B cell (primary cell): Measurements from ENCODE around the gene GPR146. TPM values are rescaled to one million over a fixed set of nuclear protein-coding genes. Genes with fewer than 3 reads are reported as not detected.

Experiments used
- ATAC-seq: fragments of 200-7000 bp; cut with Tn5 transposase; one replicate; pipeline ENCODE4 v1.10.0; 2021; ENCODE audit warnings: low read depth, mild to moderate bottlenecking, moderate number of reproducible peaks, moderate library complexity
- CTCF ChIA-PET: fragments of 350-600 bp; sonication (Branson Sonifier 250); formaldehyde crosslinking; loops from one replicate; lab custom pipeline; 2021; ENCODE audit warnings: antibody characterized with exemption, inconsistent platforms; lab: Charles Lee
- POLR2A ChIA-PET: fragments of 350-600 bp; sonication (Branson Sonifier 250); formaldehyde crosslinking; loops from one replicate; lab custom pipeline; 2021; ENCODE audit warnings: antibody characterized with exemption; lab: Charles Lee
- DNase-seq: peaks from one replicate; pipeline ENCODE4 v3.0.0; 2013
- H2AFZ ChIP-seq: 2 replicates; pipeline ENCODE4 v1.6.1; 2012; ENCODE audit warnings: mild to moderate bottlenecking, low read depth, low read length; ENCODE audit not compliant: insufficient read depth, poor library complexity, severe bottlenecking
- H3K27ac ChIP-seq, 2 donors: 1 replicate in 1 of 2; 2 replicates in 1 of 2; pipeline ENCODE4 v1.5.1; 2012 to 2013; ENCODE audit warnings: low read length in 2 of 2, mild to moderate bottlenecking in 2 of 2, moderate library complexity in 1 of 2
- H3K27me3 ChIP-seq, 4 experiments: fragments of 200-600 bp in 1 of 4; sonication (generic) in 1 of 4; replicated peaks in 1 of 4; 1 replicate in 2 of 4; 2 replicates in 2 of 4; pipeline versions ENCODE4 v1.6.1 to v1.7.0; 2013 to 2016; ENCODE audit warnings: low read length in 3 of 4, mild to moderate bottlenecking in 2 of 4, mixed read lengths in 1 of 4, moderate library complexity in 1 of 4; ENCODE audit not compliant: insufficient read depth in 4 of 4, control insufficient read depth in 3 of 4; ENCODE audit errors: control extremely low read depth in 1 of 4
- H3K36me3 ChIP-seq, 2 experiments: replicated peaks in 1 of 2; 1 replicate in 1 of 2; 2 replicates in 1 of 2; pipeline versions ENCODE4 v1.6.1 to v1.7.1; 2013; ENCODE audit warnings: low read length in 1 of 2; ENCODE audit not compliant: insufficient read depth in 2 of 2, control insufficient read depth in 1 of 2; ENCODE audit errors: control extremely low read depth in 1 of 2, extremely low read depth in 1 of 2
- H3K4me1 ChIP-seq, 2 donors: fragments of 200-600 bp in 1 of 2; sonication (generic) in 1 of 2; 1 replicate in 1 of 2; 2 replicates in 1 of 2; pipeline versions ENCODE4 v1.5.1 to v1.6.1; 2013 to 2017; ENCODE audit warnings: low read length in 2 of 2; ENCODE audit not compliant: control insufficient read depth in 2 of 2, insufficient read depth in 2 of 2
- H3K4me2 ChIP-seq: replicated peaks from 2 replicates; pipeline ENCODE3; 2012; ENCODE audit warnings: mild to moderate bottlenecking, low read depth, low read length; ENCODE audit not compliant: poor library complexity, severe bottlenecking
- H3K4me3 ChIP-seq, 5 experiments: fragments of 200-600 bp in 1 of 5; sonication (generic) in 1 of 5; 1 replicate in 3 of 5; 2 replicates in 2 of 5; pipeline versions ENCODE4 v1.5.1 to v1.7.0; 2011 to 2016; ENCODE audit warnings: low read length in 4 of 5, mild to moderate bottlenecking in 4 of 5, low read depth in 2 of 5, control low read depth in 1 of 5, moderate library complexity in 1 of 5; ENCODE audit not compliant: insufficient read depth in 1 of 5; ENCODE audit errors: control extremely low read depth in 1 of 5, extremely low read depth in 1 of 5
- H3K79me2 ChIP-seq: fragments of 200-600 bp; sonication (generic); one replicate; pipeline ENCODE4 v1.6.0; 2016; ENCODE audit warnings: low read length; ENCODE audit not compliant: control insufficient read depth, insufficient read depth
- H3K9ac ChIP-seq: fragments of 200-600 bp; sonication (generic); 2 replicates; pipeline ENCODE4 v1.6.1; 2017; ENCODE audit warnings: mild to moderate bottlenecking, low read length, moderate library complexity
- H3K9me3 ChIP-seq, 3 donors: one replicate each; pipeline versions ENCODE4 v1.6.1 to v1.7.1; 2013; ENCODE audit warnings: low read length in 2 of 3; ENCODE audit not compliant: control insufficient read depth in 2 of 3, insufficient read depth in 1 of 3; ENCODE audit errors: control extremely low read depth in 1 of 3
- H4K20me1 ChIP-seq: 2 replicates; pipeline ENCODE4 v1.6.0; 2012; ENCODE audit warnings: mild to moderate bottlenecking, low read length; ENCODE audit not compliant: insufficient read depth, control insufficient read depth, poor library complexity, severe bottlenecking
- H3K27ac Mint-ChIP-seq: one replicate; pipeline ENCODE4 v1.8.0; 2021; ENCODE audit warnings: mixed read lengths
- H3K27me3 Mint-ChIP-seq: one replicate; pipeline ENCODE4 v1.8.0; 2021; ENCODE audit warnings: mixed read lengths
- H3K4me1 Mint-ChIP-seq: one replicate; pipeline ENCODE4 v1.8.0; 2021; ENCODE audit warnings: mixed read lengths
- H3K4me3 Mint-ChIP-seq: one replicate; pipeline ENCODE4 v1.8.0; 2021; ENCODE audit warnings: mixed read lengths
- H3K9me3 Mint-ChIP-seq: one replicate; pipeline ENCODE4 v1.8.0; 2022; ENCODE audit warnings: mixed read lengths; ENCODE audit not compliant: insufficient read depth
- EZH2 ChIP-seq: IDR thresholded peaks from 2 replicates; pipeline ENCODE4 v1.6.1; 2012; ENCODE audit warnings: borderline replicate concordance, low read depth, mild to moderate bottlenecking, moderate library complexity, low read length; ENCODE audit not compliant: insufficient read depth, poor library complexity, severe bottlenecking
- WGBS: methylation state at CpG from one replicate; pipeline ENCODE4 v1.1.5; 2013; ENCODE audit warnings: missing lambda C conversion rate; ENCODE audit not compliant: insufficient coverage; 5-methylcytosine and 5-hydroxymethylcytosine counted together
- intact Hi-C: fragments of 100-400 bp; cut with micrococcal nuclease; formaldehyde crosslinking; loops from one replicate; pipeline ENCODE4 v1.10.0; 2022
- polyA plus RNA-seq: library from polyadenylated mRNA; depleted of rRNA; stranded (reverse); fragments of >200 nt; gene quantifications from 2 replicates; pipeline ENCODE4 v1.2.3, GENCODE V29; 2012
- total RNA-seq, 2 donors: library from RNA; stranded (reverse); fragments of 120-200 nt in 1 of 2; gene quantifications; 1 replicate in 1 of 2; 2 replicates in 1 of 2; pipeline versions ENCODE4 v1.2.3 to v1.2.4, GENCODE V29; 2013 to 2022
- TF ChIP-seq, protein P1 (sequence below): fragments of 200-600 bp; IDR thresholded peaks from one replicate; pipeline ENCODE4 v1.8.0; 2022; ENCODE audit warnings: antibody characterized with exemption, mild to moderate bottlenecking

GPR146 gene
- total and polyA plus RNA-seq, 2 donors (not counting 1 experiment from before 2014, with no cell fraction given): 4.2 to 45.4 TPM

DNA sequence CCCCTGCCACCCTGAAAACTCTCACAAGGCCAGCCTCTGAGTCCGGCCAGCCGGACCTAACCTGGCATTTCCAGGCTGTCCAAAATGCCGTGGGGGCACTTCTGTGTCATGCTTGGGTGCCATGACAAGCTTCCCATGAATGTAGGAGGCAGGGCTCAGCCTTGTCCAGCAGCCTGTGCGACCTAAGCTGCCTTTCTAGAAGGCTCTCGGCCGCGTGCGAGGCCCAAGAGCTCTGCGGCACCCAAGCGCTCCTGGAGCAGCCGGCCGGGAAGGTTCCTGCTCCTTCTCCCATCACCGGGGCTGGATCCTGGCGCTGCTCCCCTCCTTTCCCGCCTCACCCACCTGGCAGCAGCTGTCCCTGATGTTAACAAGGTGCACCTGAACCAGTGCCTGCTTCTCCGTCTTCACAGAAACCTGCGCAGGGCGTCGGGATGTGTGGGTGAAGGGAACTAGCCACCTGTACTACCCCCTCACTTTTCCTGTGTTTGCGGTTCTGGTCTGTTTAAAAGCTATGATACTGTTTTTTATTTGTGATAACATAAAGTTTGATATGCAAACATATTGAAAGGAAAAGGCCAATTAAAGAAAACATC is 49.7 kb downstream of the GPR146 start:
- no peaks in the 10 kb centered on the region for H3K4me1 ChIP-seq
- H3K36me3 ChIP-seq: no peaks in the 10 kb centered on the region
- 95% methylated on average over 14 of the region's 20 CpGs for WGBS
- H4K20me1 ChIP-seq: no peaks in the 10 kb centered on the region
- no peak overlapping the region for H3K4me2 ChIP-seq
- H3K27ac ChIP-seq: no peak overlapping the region
- ChIA-PET CTCF (interaction anchor here (1.0 to 2.0 kb wide), 2 partner anchors 82 to 101 kb away, joined by 4 to 9 read pairs; no protein-coding TSS in a partner anchor), POLR2A (no interaction called here)
- intact Hi-C loops: no loop called here
- H3K79me2 ChIP-seq: peaks cover 4% of the 10 kb centered on the region
- peaks cover 0 to 7% (median 0%) of the 10 kb centered on the region in 3 donors for H3K9me3 ChIP-seq
- ATAC-seq (no peak), DNase-seq (no peak)
- Mint-ChIP-seq H3K27ac (no peak overlapping the region), H3K9me3 (no peaks in the 10 kb centered on the region), H3K27me3 (no peaks in the 10 kb centered on the region), H3K4me1 (no peaks in the 10 kb centered on the region), H3K4me3 (no peak overlapping the region)
- H3K4me3 ChIP-seq: no peak overlapping the region
- H3K27me3 ChIP-seq: no peaks in the 10 kb centered on the region
- no peak overlapping the region for H2AFZ ChIP-seq
- H3K9ac ChIP-seq: no peak overlapping the region
- no peak for TF ChIP-seq EZH2
- TF ChIP-seq, protein P1, sequence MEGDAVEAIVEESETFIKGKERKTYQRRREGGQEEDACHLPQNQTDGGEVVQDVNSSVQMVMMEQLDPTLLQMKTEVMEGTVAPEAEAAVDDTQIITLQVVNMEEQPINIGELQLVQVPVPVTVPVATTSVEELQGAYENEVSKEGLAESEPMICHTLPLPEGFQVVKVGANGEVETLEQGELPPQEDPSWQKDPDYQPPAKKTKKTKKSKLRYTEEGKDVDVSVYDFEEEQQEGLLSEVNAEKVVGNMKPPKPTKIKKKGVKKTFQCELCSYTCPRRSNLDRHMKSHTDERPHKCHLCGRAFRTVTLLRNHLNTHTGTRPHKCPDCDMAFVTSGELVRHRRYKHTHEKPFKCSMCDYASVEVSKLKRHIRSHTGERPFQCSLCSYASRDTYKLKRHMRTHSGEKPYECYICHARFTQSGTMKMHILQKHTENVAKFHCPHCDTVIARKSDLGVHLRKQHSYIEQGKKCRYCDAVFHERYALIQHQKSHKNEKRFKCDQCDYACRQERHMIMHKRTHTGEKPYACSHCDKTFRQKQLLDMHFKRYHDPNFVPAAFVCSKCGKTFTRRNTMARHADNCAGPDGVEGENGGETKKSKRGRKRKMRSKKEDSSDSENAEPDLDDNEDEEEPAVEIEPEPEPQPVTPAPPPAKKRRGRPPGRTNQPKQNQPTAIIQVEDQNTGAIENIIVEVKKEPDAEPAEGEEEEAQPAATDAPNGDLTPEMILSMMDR: no peak

DNA sequence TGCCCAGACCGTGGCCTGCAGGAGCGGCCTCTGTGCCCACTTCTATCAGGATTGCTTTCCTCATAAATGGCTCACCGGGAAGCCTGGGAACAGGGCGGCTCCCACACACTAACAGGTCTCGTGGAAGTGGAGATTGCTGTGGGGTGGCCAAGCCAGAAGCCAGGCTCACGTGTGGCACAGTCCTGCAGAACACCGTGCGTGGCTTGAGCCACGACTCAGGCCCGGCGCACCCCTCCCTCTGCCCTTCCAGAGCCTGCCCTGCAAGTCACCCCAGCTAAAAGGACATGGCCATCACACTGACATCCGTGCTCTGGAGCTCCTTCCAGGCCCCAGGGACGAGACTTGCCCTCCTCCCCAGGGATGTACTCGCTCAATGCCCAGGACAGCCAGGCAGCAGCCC is 50.5 kb downstream of the GPR146 start:
- Histone ChIP-seq H2AFZ (no peak overlapping the region), H3K4me3 (no peak overlapping the region), H3K36me3 (no peaks in the 10 kb centered on the region), H3K4me2 (no peak overlapping the region), H3K9me3 (peaks cover 0 to 7% (median 0%) of the 10 kb centered on the region in 3 donors), H3K9ac (no peak overlapping the region), H3K27ac (no peak overlapping the region), H3K27me3 (no peaks in the 10 kb centered on the region), H3K4me1 (no peaks in the 10 kb centered on the region), H4K20me1 (no peaks in the 10 kb centered on the region), H3K79me2 (peaks cover 4% of the 10 kb centered on the region)
- intact Hi-C loops: no loop called here
- Mint-ChIP-seq H3K27me3 (no peaks in the 10 kb centered on the region), H3K4me1 (peaks cover 2% of the 10 kb centered on the region), H3K27ac (no peak overlapping the region), H3K9me3 (no peaks in the 10 kb centered on the region), H3K4me3 (no peak overlapping the region)
- TF ChIP-seq, protein P1: no peak
- TF ChIP-seq EZH2: no peak
- ATAC-seq: no peak
- ChIA-PET POLR2A (interaction anchor here (0.7 kb wide), 1 partner anchor 69 kb away, joined by 4 read pairs; no protein-coding TSS in a partner anchor), CTCF (interaction anchor here (2.0 kb wide), 1 partner anchor 102 kb away, joined by 9 read pairs; no protein-coding TSS in a partner anchor)
- DNase-seq: no peak
- WGBS: 95% methylated on average over 13 of the region's 14 CpGs
